ENCODE measurements around the gene FOXN3. TPM values are rescaled to one million over a fixed set of nuclear protein-coding genes. Genes with fewer than 3 reads are reported as not detected.

FOXN3 gene
- total RNA-seq, 1 experiment from 2014 or later = 125 TPM

DNA sequence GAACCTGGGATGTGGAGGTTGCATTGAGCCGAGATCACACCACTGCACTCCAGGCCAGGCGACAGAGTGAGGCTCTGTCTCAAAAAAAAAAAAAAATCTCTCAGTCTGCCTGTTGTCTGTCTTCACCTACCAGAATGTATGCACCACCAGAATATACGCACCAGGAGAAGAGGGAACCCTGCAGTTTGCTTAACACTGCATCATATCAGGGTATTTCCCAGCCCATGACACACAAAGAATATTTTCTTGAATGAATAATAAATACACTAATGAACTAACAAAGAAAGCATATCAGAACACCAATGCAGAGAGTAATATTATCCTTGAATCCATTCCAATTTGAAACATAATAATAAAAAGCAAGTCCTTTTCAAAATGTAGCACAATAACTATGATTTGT lies 44.2 kb upstream of the FOXN3 start:
- H4K5ac ChIP-seq (ENCODE audit: insufficient read length, low read depth, low read length) = no peak overlapping the region

More for the DNA sequence above, 44.2 kb upstream of the FOXN3 start:
- Histone ChIP-seq H4K20me1 (ENCODE audit: control insufficient read depth, insufficient read depth, insufficient read length) (no peaks in the 10 kb centered on the region), H3T11ph (ENCODE audit: low read length) (no peak overlapping the region), H2BK20ac (ENCODE audit: low read depth, low read length, poor library complexity, severe bottlenecking) (no peak overlapping the region), H2BK120ac (ENCODE audit: low read depth, low read length, poor library complexity, severe bottlenecking) (no peak overlapping the region), H3K56ac (ENCODE audit: insufficient read length, low read depth, low read length) (no peak overlapping the region), H3K18ac (ENCODE audit: insufficient read length, low read depth, low read length) (no peak overlapping the region), H3K14ac (ENCODE audit: insufficient read depth, low read length) (no peak overlapping the region), H3K23ac (ENCODE audit: insufficient read length, low read depth, low read length) (no peak overlapping the region), H2AFZ (ENCODE audit: low read length) (no peak overlapping the region), H3K27me3 (ENCODE audit: insufficient read depth, low read length) (no peaks in the 10 kb centered on the region), H3K23me2 (ENCODE audit: insufficient read length, low read depth, low read length, poor library complexity, severe bottlenecking) (no peaks in the 10 kb centered on the region), H2AK5ac (ENCODE audit: insufficient read length, low read length) (no peak overlapping the region), H2BK12ac (ENCODE audit: insufficient read length, low read depth, low read length) (no peak overlapping the region), H3K27ac (ENCODE audit: insufficient read length, low read depth, low read length) (no peak overlapping the region), H2BK15ac (ENCODE audit: low read depth, low read length) (no peak overlapping the region), H4K8ac (replicated peaks; ENCODE audit: insufficient read length, low read depth, low read length) (no peak overlapping the region), H4K91ac (ENCODE audit: insufficient read length, low read depth, low read length) (no peak overlapping the region), H3K4me2 (ENCODE audit: insufficient read depth, insufficient read length, low read length) (no peak overlapping the region), H3K9me3 (ENCODE audit: control insufficient read depth, low read depth, low read length) (no peaks in the 10 kb centered on the region), H3K79me1 (ENCODE audit: insufficient read depth, low read depth, low read length, poor library complexity, severe bottlenecking) (no peaks in the 10 kb centered on the region), H3K79me2 (ENCODE audit: insufficient read depth, low read length) (no peaks in the 10 kb centered on the region), H3K4ac (ENCODE audit: low read depth, low read length) (no peak overlapping the region), H2BK5ac (ENCODE audit: insufficient read length, low read length) (no peak overlapping the region), H3K4me1 (ENCODE audit: insufficient read depth, low read length) (peaks cover 15% of the 10 kb centered on the region; the same call in 1 of the 2 replicates), H3K9ac (ENCODE audit: extremely low read depth, insufficient read length, low read length) (no peak overlapping the region)
- H3K4me1 Mint-ChIP-seq = peaks cover 40% of the 10 kb centered on the region in 2 experiments
- H3K9me3 Mint-ChIP-seq = no peaks in the 10 kb centered on the region; a peak in 1 of 5 replicates
- WGBS (ENCODE audit: extremely low coverage, insufficient read length, low lambda C conversion rate) = no CpG with 5 or more reads among the region's 3 CpGs
- no peaks in the 10 kb centered on the region for H3K27me3 Mint-ChIP-seq (ENCODE audit: low read depth)
- H3K36me3 Mint-ChIP-seq (ENCODE audit: insufficient read depth in 1 of 3, low read depth in 3 of 3) = peaks cover 0 to 20% (median 7%) of the 10 kb centered on the region in 3 experiments; a peak in 5 of 7 replicates
- H3K4me3 Mint-ChIP-seq = no peak overlapping the region
- H3K27ac Mint-ChIP-seq = peak overlapping the region; percentile 8 to 67 (median 16); a peak in 4 of 7 replicates
- TF ChIP-seq, protein P1, sequence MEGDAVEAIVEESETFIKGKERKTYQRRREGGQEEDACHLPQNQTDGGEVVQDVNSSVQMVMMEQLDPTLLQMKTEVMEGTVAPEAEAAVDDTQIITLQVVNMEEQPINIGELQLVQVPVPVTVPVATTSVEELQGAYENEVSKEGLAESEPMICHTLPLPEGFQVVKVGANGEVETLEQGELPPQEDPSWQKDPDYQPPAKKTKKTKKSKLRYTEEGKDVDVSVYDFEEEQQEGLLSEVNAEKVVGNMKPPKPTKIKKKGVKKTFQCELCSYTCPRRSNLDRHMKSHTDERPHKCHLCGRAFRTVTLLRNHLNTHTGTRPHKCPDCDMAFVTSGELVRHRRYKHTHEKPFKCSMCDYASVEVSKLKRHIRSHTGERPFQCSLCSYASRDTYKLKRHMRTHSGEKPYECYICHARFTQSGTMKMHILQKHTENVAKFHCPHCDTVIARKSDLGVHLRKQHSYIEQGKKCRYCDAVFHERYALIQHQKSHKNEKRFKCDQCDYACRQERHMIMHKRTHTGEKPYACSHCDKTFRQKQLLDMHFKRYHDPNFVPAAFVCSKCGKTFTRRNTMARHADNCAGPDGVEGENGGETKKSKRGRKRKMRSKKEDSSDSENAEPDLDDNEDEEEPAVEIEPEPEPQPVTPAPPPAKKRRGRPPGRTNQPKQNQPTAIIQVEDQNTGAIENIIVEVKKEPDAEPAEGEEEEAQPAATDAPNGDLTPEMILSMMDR (conservative IDR thresholded peaks at IDR 0.05) = no peak
- no peak for DNase-seq
